Upper lobe of left lung (tissue), 4 donors: ENCODE measurements around the gene USP6NL.

Source experiments
- POLR2A ChIP-seq, 4 donors: fragments of 450-650 bp; IDR thresholded peaks; one replicate each; pipeline ENCODE4 v1.5.1; 2016 to 2017; ENCODE audit warnings: antibody characterized with exemption in 4 of 4, mild to moderate bottlenecking in 2 of 4
- TF ChIP-seq, protein P1 (sequence below), 6 experiments: fragments of 450-650 bp in 4 of 6; fragments of 200-600 bp in 2 of 6; sonication (generic) in 2 of 6; IDR thresholded peaks; one replicate each; pipeline ENCODE4 v1.5.1; 2016 to 2019; ENCODE audit warnings: antibody characterized with exemption in 6 of 6

- TF ChIP-seq, protein P1, sequence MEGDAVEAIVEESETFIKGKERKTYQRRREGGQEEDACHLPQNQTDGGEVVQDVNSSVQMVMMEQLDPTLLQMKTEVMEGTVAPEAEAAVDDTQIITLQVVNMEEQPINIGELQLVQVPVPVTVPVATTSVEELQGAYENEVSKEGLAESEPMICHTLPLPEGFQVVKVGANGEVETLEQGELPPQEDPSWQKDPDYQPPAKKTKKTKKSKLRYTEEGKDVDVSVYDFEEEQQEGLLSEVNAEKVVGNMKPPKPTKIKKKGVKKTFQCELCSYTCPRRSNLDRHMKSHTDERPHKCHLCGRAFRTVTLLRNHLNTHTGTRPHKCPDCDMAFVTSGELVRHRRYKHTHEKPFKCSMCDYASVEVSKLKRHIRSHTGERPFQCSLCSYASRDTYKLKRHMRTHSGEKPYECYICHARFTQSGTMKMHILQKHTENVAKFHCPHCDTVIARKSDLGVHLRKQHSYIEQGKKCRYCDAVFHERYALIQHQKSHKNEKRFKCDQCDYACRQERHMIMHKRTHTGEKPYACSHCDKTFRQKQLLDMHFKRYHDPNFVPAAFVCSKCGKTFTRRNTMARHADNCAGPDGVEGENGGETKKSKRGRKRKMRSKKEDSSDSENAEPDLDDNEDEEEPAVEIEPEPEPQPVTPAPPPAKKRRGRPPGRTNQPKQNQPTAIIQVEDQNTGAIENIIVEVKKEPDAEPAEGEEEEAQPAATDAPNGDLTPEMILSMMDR (IDR thresholded peaks at IDR 0.05): no peak
- no peak for TF ChIP-seq POLR2A (IDR thresholded peaks at IDR 0.05)
Measured at GRCh38 chr10:11605807-11606408, 5.5 kb downstream of the USP6NL start.
